ENCODE data around the gene MIEN1. TPM values are rescaled to one million over a fixed set of nuclear protein-coding genes. Genes with fewer than 3 reads are reported as not detected.
"Not testable (repeated sequence)": the region's sequence is repeated elsewhere in the genome, so short reads cannot be mapped to it uniquely, and the experiment has no call there.

The MIEN1 gene
- total RNA-seq, 1 donor from 2014 or later: 43.4 TPM

- Mint-ChIP-seq H3K27me3 (no peaks in the 10 kb centered on the region), H3K4me3 (ENCODE audit: low read depth) (peak overlapping the region; percentile 93), H3K9me3 (ENCODE audit: low read depth) (no peaks in the 10 kb centered on the region), H3K27ac (peak overlapping the region; percentile 77), H3K36me3 (ENCODE audit: insufficient read depth) (peaks cover 1% of the 10 kb centered on the region), H3K4me1 (ENCODE audit: low read depth) (peaks cover 49% of the 10 kb centered on the region)
- no peak for TF ChIP-seq CTCF (IDR thresholded peaks at IDR 0.05; ENCODE audit: unreplicated experiment)
- no peak for DNase-seq (ENCODE audit: low spot score, unreplicated experiment)
Measured at GRCh38 chr17:39701012-39701783, 29.1 kb downstream of the MIEN1 start.

- no peaks in the 10 kb centered on the region for H3K9me3 Mint-ChIP-seq (ENCODE audit: low read depth)
- TF ChIP-seq CTCF (IDR thresholded peaks at IDR 0.05; ENCODE audit: unreplicated experiment): peak; percentile 10
- peaks cover 1% of the 10 kb centered on the region for H3K36me3 Mint-ChIP-seq (ENCODE audit: insufficient read depth)
- H3K27ac Mint-ChIP-seq: peak overlapping the region; percentile 71
- H3K27me3 Mint-ChIP-seq: no peaks in the 10 kb centered on the region
- peaks cover 53% of the 10 kb centered on the region for H3K4me1 Mint-ChIP-seq (ENCODE audit: low read depth)
- DNase-seq (ENCODE audit: low spot score, unreplicated experiment): peak; percentile 31
- peak overlapping the region; percentile 93 for H3K4me3 Mint-ChIP-seq (ENCODE audit: low read depth)
Measured at GRCh38 chr17:39700148-39700987, 30.0 kb downstream of the MIEN1 start.

GRCh38 chr17:39699818-39700147 lies 30.5 kb downstream of the MIEN1 start, which contains the start of gene ERBB2:
ERBB2 (plus strand) TSS chr17:39700064; CDS start chr17:39700239, 175 bp downstream.
- Mint-ChIP-seq H3K27me3 (no peaks in the 10 kb centered on the region), H3K4me3 (ENCODE audit: low read depth) (peak within 1 kb of the TSS; percentile 93), H3K27ac (peak within 1 kb of the TSS; percentile 95), H3K36me3 (ENCODE audit: insufficient read depth) (peaks cover 1% of the 10 kb centered on the region), H3K9me3 (ENCODE audit: low read depth) (no peaks in the 10 kb centered on the region), H3K4me1 (ENCODE audit: low read depth) (peaks cover 53% of the 10 kb centered on the region)
- TF ChIP-seq CTCF (IDR thresholded peaks at IDR 0.05; ENCODE audit: unreplicated experiment): no peak
- peak; percentile 40 for DNase-seq (ENCODE audit: low spot score, unreplicated experiment)

GRCh38 chr17:39699157-39699817 lies 31.0 kb downstream of the MIEN1 start:
- Mint-ChIP-seq H3K27ac (peak overlapping the region; percentile 95), H3K4me1 (ENCODE audit: low read depth) (peaks cover 53% of the 10 kb centered on the region), H3K4me3 (ENCODE audit: low read depth) (peak overlapping the region; percentile 93)
- not testable (repeated sequence) for DNase-seq (ENCODE audit: low spot score, unreplicated experiment); H3K27me3 Mint-ChIP-seq; H3K9me3 Mint-ChIP-seq (ENCODE audit: low read depth); H3K36me3 Mint-ChIP-seq (ENCODE audit: insufficient read depth)

GRCh38 chr17:39697961-39698360 lies 32.4 kb downstream of the MIEN1 start:
- H3K4me3 Mint-ChIP-seq (ENCODE audit: low read depth): no peak overlapping the region
- H3K36me3 Mint-ChIP-seq (ENCODE audit: insufficient read depth): no peaks in the 10 kb centered on the region
- TF ChIP-seq CTCF (IDR thresholded peaks at IDR 0.05; ENCODE audit: unreplicated experiment): no peak
- H3K27ac Mint-ChIP-seq: no peak overlapping the region
- H3K27me3 Mint-ChIP-seq: no peaks in the 10 kb centered on the region
- no peaks in the 10 kb centered on the region for H3K9me3 Mint-ChIP-seq (ENCODE audit: low read depth)
- peaks cover 43% of the 10 kb centered on the region for H3K4me1 Mint-ChIP-seq (ENCODE audit: low read depth)
- DNase-seq (ENCODE audit: low spot score, unreplicated experiment): no peak

Data from progenitor cell of endocrine pancreas (in vitro differentiated cells).